SIG-M5 (cell line): ENCODE results near the gene CENPP.

Experiments used
- DNase-seq: peaks from one replicate; lab custom pipeline; 2025; lab: John Stamatoyannopoulos, UW

Gene CENPP

DNA sequence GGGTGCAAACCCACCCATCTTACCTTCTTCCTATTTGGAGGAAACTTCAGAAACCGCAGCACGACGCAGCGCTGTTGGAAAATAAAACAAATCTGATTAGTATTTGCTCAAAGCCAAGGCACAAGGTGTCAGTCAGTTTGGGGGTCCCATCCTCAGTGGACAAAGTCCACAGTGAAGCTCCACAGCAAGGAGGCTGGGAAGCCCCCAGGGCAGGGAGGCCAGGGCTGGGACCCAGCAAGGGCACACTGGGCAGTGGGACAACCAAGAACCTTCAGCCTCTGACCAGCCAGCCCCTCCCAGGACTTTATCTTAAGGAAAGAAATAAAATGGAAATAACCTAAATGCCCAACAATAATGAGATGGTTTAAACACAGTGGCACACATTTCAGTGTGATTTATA lies 332.9 kb downstream of the CENPP start:
- no peak for DNase-seq

DNA sequence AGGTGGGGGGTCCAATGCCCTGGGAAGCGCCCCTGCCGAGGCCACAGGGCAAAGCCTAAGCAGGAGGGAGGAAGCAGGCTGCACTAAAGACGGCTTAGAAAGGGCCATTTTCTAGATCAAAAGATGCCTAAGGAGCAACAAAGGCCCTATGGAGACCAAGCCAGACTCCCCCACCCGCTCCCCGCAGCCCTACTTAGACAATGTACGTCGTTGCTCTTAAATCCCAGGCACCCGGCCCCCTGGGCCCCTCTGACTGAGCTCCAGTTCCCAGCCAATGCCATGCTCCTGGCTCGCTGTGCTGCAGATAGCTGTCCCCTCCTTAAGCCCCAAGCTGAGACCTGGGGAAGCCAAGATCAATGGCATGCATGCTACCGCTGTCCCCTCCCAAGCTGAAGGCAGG lies 333.8 kb downstream of the CENPP start:
- no peak for DNase-seq

DNA sequence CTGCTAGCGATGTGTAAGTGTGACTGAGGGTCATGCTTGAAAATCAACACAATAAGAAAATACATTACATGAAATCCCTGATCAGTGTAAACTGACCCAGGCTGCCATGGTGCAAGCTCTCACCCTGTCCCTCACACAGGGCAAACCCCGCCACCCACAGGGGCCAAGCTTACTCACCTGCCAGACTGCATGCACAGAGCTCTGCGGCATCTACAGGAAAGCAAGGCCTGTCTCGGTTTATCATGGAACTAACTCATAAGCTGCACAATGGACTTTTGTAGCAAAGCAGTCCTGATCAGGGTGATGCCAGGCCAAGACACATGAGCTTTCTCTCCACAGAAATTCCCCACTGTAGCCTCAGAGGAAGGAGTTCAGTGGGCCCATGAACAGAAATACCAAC lies 334.5 kb downstream of the CENPP start:
- no peak for DNase-seq

DNA sequence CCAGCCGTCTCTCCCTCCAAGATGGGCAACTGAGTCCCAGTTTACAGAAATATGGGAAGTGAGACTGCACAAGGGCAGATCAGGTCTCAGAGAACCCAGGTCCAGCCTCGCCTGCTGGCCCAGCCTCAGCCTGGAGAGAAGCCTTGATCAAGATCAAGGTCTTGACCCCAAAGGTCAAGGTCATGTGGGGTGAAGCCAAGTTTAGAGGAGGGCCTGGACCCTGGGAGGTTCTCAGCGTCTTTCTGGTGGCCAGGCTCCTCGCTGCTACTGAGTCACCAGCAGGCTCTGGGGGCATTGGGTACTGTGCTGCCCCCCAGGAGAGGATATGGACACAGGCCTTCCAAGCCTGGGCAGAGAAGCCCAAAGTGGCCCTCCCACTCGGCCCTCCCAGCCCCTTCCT lies 335.4 kb downstream of the CENPP start:
- DNase-seq: no peak

DNA sequence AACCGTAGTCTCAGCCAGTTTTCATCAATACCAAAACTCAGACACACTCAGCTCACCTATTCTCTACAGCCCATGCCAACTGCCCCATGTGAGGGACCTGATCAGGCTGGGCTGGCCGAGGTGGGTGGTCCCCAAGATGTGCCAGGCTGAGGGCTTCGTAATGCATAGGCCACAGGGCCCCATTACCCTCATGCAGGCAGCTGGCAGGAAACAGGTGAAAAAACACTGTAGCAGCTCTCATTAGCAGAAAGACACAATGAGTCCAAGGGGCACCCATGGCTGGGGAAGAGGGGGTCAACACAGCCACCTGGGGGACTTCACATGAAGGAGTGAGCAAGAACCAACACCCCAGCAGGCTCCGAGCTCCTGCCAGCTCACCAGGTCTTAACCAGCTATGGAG lies 336.0 kb downstream of the CENPP start:
- no peak for DNase-seq

DNA sequence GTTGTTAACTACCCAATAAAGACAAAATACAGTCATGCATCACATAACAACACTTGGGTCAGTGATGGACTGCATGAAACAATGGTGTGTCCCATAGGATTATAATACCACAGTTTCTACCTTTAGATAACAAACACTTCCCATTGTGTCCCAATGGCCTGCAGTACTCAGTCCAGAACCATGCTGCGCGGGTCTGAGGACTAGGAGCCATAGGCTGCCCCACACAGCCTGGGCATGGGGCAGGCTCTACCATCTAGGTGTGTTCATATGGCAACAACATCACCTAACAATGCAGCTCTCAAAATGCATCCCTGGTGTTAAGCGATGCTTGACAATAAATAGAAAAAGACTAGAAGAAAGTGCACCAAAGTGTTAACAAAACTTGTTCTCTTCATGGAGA lies 337.4 kb downstream of the CENPP start:
- no peak for DNase-seq

DNA sequence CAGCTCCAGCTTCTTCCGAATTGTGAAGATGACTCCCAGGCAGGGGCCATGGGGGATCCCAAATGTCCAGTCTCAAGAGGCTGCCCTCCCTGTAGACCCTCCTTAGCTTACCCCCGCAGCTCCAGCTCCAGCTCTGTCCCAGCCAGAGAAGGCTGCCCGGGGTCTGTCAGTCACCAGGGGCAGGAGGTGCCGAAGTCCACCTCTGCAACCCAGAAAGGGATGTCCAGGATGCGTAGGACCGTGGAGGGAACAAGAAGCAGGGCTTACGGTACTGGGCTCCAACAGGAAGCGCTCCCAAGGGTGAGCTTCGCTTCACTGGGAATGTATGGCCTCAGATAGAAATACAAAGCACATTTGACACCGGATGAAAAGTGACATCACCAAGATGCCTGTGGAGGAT lies 338.2 kb downstream of the CENPP start:
- no peak for DNase-seq

DNA sequence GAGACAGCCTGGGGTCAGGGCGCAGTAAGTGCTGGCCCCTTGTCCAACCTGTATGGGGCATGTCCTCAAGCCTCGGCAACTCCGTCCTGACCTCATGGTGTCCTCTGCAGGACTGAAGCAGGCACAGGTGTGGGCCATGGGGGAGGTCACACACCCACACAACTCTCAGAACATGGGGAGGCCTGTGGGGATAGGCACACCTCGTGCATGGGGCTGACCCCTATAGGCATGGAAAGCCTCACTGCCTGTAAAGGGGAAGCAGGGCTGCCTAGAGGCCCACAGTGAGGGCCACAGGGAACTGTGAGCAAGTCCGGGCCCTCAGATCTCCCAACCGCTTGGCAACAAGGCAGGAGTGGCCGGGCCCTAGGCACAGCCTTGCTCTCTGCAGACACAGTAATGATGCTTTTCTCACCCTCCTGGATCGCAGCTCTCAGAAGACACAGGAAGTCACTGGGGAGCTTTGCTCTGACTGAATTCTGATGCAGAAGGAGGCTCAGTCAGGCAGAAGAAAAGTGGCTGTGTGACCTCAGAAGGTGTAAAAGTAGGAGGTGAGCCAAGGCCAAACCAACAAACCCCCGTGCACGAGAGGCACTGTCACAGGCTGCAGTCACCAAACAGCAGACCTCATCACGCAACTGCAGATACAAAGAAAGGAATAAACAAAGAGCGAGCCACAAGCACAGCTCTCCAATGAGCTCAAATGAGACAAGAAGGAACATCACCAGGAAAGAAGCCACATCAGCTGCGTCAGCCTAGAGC lies 338.8 kb downstream of the CENPP start:
- no peak for DNase-seq

DNA sequence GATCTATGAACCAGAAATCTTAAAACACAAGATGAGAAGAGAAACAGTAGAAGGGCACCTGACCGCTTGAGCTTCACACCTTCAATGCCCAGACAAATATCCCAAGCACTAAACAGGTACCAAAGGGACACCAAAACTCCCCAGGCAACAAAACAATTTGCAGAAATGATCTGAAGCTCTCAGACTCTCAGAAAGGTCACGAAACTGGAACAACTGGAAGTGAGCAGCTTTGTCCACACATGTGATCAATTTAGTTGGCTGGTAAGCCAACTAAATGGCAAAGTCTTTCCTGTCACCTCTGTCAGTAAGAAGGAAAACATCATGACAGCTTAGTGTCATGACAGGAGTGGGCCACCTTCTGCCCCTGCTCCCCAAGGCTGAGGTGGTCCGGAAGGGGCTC lies 340.1 kb downstream of the CENPP start:
- DNase-seq: no peak

DNA sequence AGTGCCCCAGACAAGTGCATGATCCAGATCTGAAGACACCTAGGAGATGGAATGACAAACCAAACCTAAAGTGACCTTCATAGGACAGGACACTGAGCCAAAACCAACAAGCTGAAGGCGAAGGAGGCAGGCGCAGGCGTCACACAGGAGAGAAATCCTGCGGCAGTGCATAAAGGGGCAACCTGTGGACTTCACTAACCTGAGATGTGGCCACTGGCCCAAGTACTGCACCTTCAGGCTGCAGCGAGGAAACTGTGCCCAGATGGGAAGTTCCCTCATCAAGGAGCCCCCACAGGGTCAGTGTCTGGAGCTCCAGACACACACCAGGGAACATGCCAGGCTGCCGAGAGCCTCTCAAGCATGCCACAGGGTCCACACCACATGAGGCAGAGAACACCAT lies 340.5 kb downstream of the CENPP start:
- no peak for DNase-seq

DNA sequence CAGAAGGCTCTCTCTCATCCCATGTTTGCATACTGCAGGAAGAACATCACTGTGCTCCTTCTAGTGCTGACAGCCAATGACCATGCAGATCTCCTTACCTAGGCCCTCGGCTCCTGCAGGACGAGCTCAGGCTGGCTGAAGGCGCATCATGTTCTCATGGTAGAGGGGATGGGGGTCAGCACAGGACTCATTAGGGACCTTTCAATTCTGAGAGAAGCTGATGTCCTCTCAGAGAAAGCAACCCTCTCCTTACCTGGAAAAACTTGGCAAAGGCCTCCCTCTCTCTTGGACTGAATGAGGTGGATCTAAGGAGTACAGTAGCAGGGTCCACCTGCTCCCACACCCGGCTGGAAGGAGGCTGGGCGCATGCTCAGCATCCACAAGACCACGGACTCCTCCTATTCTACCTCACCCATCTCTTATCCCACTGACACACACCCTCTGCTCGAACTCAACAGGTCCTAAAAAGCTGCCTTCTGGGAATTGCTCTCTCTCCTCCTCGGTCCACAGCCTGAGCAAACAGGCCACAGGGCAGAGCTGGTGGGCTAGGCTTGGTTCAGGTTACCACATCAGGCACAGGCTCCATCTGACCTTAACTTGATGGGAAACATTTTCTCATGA lies 341.3 kb downstream of the CENPP start:
- no peak for DNase-seq

DNA sequence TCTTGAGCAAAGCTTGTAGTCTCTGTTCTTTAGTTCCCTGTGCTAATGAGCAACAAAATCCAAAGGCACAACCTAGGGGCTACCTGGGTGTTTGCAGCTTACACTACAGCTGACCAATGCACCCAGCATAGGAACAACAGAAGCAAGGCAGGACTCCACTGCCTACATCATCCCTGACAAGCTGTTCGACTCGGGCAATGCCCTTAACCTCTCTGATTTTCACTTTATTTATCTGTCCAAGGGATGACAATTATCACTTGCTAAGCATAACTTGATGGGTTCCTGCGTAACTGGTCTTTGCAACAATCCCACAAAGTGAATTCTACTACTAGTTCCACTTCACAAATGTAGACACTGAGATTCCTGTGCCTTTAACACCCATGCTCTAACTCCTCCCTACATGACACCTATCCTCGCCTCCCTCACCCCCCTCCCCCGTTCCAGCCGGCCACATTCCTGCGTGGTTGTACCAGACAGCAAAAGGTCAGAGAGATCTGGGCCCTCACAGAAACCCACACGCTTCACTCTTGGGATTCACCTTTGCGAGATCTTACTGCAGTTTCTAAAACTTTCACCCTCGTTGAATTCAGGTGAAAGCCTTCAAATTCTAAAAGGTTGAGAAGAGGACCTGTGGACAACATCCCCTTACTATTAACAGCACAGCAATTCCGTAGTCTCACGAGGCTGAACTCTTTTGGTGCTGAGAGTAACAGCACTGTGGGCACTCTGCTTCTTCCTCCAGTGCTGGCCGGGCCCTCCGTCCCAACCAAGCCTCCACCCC lies 343.2 kb downstream of the CENPP start:
- DNase-seq: no peak

DNA sequence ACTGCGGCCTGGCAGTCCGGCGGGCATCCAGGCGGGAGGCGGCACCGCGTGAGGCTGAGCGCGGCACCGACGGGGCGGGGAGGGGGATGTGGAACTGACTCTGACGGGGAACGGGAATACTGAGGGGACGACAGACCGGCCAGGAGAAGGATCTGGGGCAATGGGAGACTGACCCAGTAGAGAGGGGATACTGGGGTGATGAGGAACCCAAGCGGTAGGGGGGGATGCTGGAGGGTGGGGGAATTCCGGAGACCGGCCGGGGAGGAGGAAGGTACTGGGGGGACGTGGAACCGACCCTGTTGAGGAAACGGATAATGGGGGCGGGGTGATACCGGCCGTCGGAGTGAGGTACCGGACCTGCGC lies 343.8 kb downstream of the CENPP start:
- DNase-seq: no peak
